OCI-LY1 (cell line): ENCODE data around the gene ARHGAP22.

Experiments used
- H2AFZ ChIP-seq: fragments of 200-600 bp; sonication (generic), shearing (Covaris generic); 2 replicates; pipeline ENCODE4 v1.6.0; 2014; ENCODE audit warnings: antibody characterized with exemption, mild to moderate bottlenecking, low read length
- H3F3A ChIP-seq: fragments of 200-600 bp; sonication (generic), shearing (Covaris generic); 2 replicates; pipeline ENCODE4 v1.6.0; 2014; ENCODE audit warnings: mild to moderate bottlenecking, antibody characterized with exemption, low read length, moderate library complexity; ENCODE audit not compliant: insufficient read depth
- H3K27ac ChIP-seq: fragments of 200-600 bp; sonication (generic); 2 replicates; pipeline ENCODE4 v1.5.1; 2014; ENCODE audit warnings: low read length, mixed run types, mild to moderate bottlenecking, low read depth; ENCODE audit not compliant: poor library complexity, severe bottlenecking
- H3K27me3 ChIP-seq: fragments of 200-600 bp; sonication (generic); 2 replicates; pipeline ENCODE4 v1.6.0; 2014; ENCODE audit warnings: antibody characterized with exemption, mild to moderate bottlenecking, low read length, moderate library complexity; ENCODE audit not compliant: insufficient read depth
- H3K36me3 ChIP-seq: fragments of 200-600 bp; sonication (generic); 2 replicates; pipeline ENCODE4 v1.6.1; 2014; ENCODE audit warnings: mild to moderate bottlenecking, antibody characterized with exemption, low read length, moderate library complexity, mixed read lengths; ENCODE audit not compliant: insufficient read depth
- H3K4me1 ChIP-seq: fragments of 200-600 bp; sonication (generic); 2 replicates; pipeline ENCODE4 v1.5.1; 2014; ENCODE audit warnings: mild to moderate bottlenecking, low read length, moderate library complexity; ENCODE audit not compliant: insufficient read depth, severe bottlenecking
- H3K4me2 ChIP-seq: fragments of 200-600 bp; sonication (generic), shearing (Covaris generic); 2 replicates; pipeline ENCODE4 v1.6.1; 2014; ENCODE audit warnings: low read length
- H3K4me3 ChIP-seq: fragments of 200-600 bp; sonication (generic); 2 replicates; pipeline ENCODE4 v1.5.1; 2014; ENCODE audit warnings: low read length, low read depth, mild to moderate bottlenecking, mixed read lengths; ENCODE audit not compliant: poor library complexity, severe bottlenecking
- H3K79me2 ChIP-seq: fragments of 200-600 bp; shearing (Covaris generic); 2 replicates; pipeline ENCODE4 v1.6.1; 2016; ENCODE audit warnings: mixed run types, low read length, mixed read lengths; ENCODE audit not compliant: insufficient read depth
- H3K9ac ChIP-seq: fragments of 200-600 bp; sonication (generic), shearing (Covaris generic); 2 replicates; pipeline ENCODE4 v1.6.1; 2014; ENCODE audit warnings: mild to moderate bottlenecking, low read length, mixed read lengths
- H3K9me2 ChIP-seq: fragments of 200-600 bp; sonication (generic), shearing (Covaris generic); 2 replicates; pipeline ENCODE4 v1.6.1; 2014; ENCODE audit warnings: low read depth, mild to moderate bottlenecking, low read length, mixed read lengths
- H3K9me3 ChIP-seq: fragments of 200-600 bp; shearing (Covaris generic); 2 replicates; pipeline ENCODE4 v1.6.1; 2014; ENCODE audit warnings: low read length, mixed read lengths
- H4K20me1 ChIP-seq: fragments of 200-600 bp; sonication (generic), shearing (Covaris generic); 2 replicates; pipeline ENCODE4 v1.6.0; 2016; ENCODE audit warnings: mild to moderate bottlenecking, low read length; ENCODE audit not compliant: insufficient read depth
- CTCF ChIP-seq: fragments of 200-600 bp; sonication (generic), shearing (Covaris generic); IDR thresholded peaks from 2 replicates; pipeline ENCODE4 v1.5.1; 2017; ENCODE audit warnings: mild to moderate bottlenecking, antibody characterized with exemption, low read length, moderate library complexity, mixed read lengths
- EZH2 ChIP-seq: fragments of 200-600 bp; sonication (generic), shearing (Covaris generic); IDR thresholded peaks from 2 replicates; pipeline ENCODE4 v1.8.0; 2017; ENCODE audit warnings: borderline replicate concordance, mixed run types, mild to moderate bottlenecking, antibody characterized with exemption, low read length, moderate library complexity, mixed read lengths

Gene ARHGAP22

GRCh38 chr10:48482207-48482606 lies 122.7 kb downstream of the ARHGAP22 start:
- TF ChIP-seq CTCF (no peak), EZH2 (no peak)
- Histone ChIP-seq H3K4me2 (no peak overlapping the region), H3K9me2 (no peaks in the 10 kb centered on the region), H2AFZ (no peak overlapping the region), H3K36me3 (no peaks in the 10 kb centered on the region), H3K79me2 (no peaks in the 10 kb centered on the region), H3F3A (no peaks in the 10 kb centered on the region), H3K27me3 (no peaks in the 10 kb centered on the region), H4K20me1 (no peaks in the 10 kb centered on the region), H3K27ac (no peak overlapping the region), H3K4me1 (no peaks in the 10 kb centered on the region), H3K4me3 (no peak overlapping the region), H3K9ac (no peak overlapping the region), H3K9me3 (no peaks in the 10 kb centered on the region)

GRCh38 chr10:48481385-48481784 lies 123.5 kb downstream of the ARHGAP22 start:
- H3K9me2 ChIP-seq: no peaks in the 10 kb centered on the region
- no peak overlapping the region for H2AFZ ChIP-seq
- no peaks in the 10 kb centered on the region for H3K27me3 ChIP-seq
- H3K27ac ChIP-seq: no peak overlapping the region
- no peaks in the 10 kb centered on the region for H3K9me3 ChIP-seq
- H4K20me1 ChIP-seq: no peaks in the 10 kb centered on the region
- no peaks in the 10 kb centered on the region for H3K4me1 ChIP-seq
- no peaks in the 10 kb centered on the region for H3F3A ChIP-seq
- H3K9ac ChIP-seq: no peak overlapping the region
- no peaks in the 10 kb centered on the region for H3K36me3 ChIP-seq
- TF ChIP-seq CTCF: no peak
- TF ChIP-seq EZH2: no peak
- H3K79me2 ChIP-seq: no peaks in the 10 kb centered on the region
- H3K4me3 ChIP-seq: no peak overlapping the region
- no peak overlapping the region for H3K4me2 ChIP-seq

- Histone ChIP-seq H3K27ac (no peak overlapping the region), H4K20me1 (no peaks in the 10 kb centered on the region), H3K9me3 (no peaks in the 10 kb centered on the region), H3K27me3 (no peaks in the 10 kb centered on the region), H3F3A (no peaks in the 10 kb centered on the region), H3K4me1 (no peaks in the 10 kb centered on the region), H3K9ac (no peak overlapping the region), H2AFZ (no peak overlapping the region), H3K4me2 (no peak overlapping the region), H3K4me3 (no peak overlapping the region), H3K36me3 (no peaks in the 10 kb centered on the region), H3K79me2 (no peaks in the 10 kb centered on the region), H3K9me2 (no peaks in the 10 kb centered on the region)
- no peak for TF ChIP-seq EZH2
- no peak for TF ChIP-seq CTCF
Observed at GRCh38 chr10:48480397-48481374, 124.2 kb downstream of the ARHGAP22 start.
